Psoas muscle (tissue), 8 donors: ENCODE measurements around the gene FKBP15. TPM values are rescaled to one million over a fixed set of nuclear protein-coding genes. Genes with fewer than 3 reads are reported as not detected.

Experiments used
- ATAC-seq, 4 donors: fragments of 200-7000 bp; cut with Tn5 transposase; one replicate each; pipeline ENCODE4 v1.9.1; 2020; ENCODE audit warnings: moderate library complexity in 3 of 4, mild to moderate bottlenecking in 2 of 4
- DNase-seq, 2 donors: peaks; one replicate each; pipeline ENCODE4 v3.0.0-alpha.2; 2020
- H3K27ac ChIP-seq: fragments of 200-600 bp; one replicate; pipeline ENCODE4 v1.8.0; 2022
- H3K27me3 ChIP-seq, 3 donors: fragments of 200-600 bp in 1 of 3; one replicate each; pipeline versions ENCODE4 v1.6.1 to v1.8.0; 2013 to 2022; ENCODE audit warnings: low read length in 2 of 3, mild to moderate bottlenecking in 2 of 3, moderate library complexity in 1 of 3; ENCODE audit not compliant: insufficient read depth in 3 of 3
- H3K36me3 ChIP-seq, 2 donors: fragments of 200-600 bp in 1 of 2; one replicate each; pipeline versions ENCODE4 v1.6.1 to v1.8.0; 2013 to 2022; ENCODE audit warnings: low read depth in 1 of 2, mild to moderate bottlenecking in 1 of 2, moderate library complexity in 1 of 2; ENCODE audit not compliant: insufficient read depth in 1 of 2
- H3K4me1 ChIP-seq: fragments of 200-600 bp; one replicate; pipeline ENCODE4 v1.8.0; 2022
- H3K4me3 ChIP-seq: fragments of 200-600 bp; one replicate; pipeline ENCODE4 v1.8.0; 2022; ENCODE audit warnings: mild to moderate bottlenecking
- H3K9me3 ChIP-seq: fragments of 200-600 bp; one replicate; pipeline ENCODE4 v1.8.0; 2022
- CTCF ChIP-seq: fragments of 200-600 bp; IDR thresholded peaks from one replicate; pipeline ENCODE4 v1.8.0; 2022; ENCODE audit warnings: antibody characterized with exemption
- WGBS, 3 donors: extraction: QIAGEN DNeasy Blood & Tissue Kit; methylation state at CpG; one replicate each; pipeline versions ENCODE4 v1.1.6 to v1.1.7; 2013; 5-methylcytosine and 5-hydroxymethylcytosine counted together
- intact Hi-C, 2 donors: fragments of 100-400 bp; cut with DNase I; formaldehyde crosslinking; loops; one replicate each; pipeline versions ENCODE4 v1.11.0 to v1.14.2; 2022
- polyA plus RNA-seq, 3 donors: library from polyadenylated mRNA; stranded (reverse); fragments of 200-250 nt; gene quantifications; one replicate each; pipeline ENCODE4 v1.2.3, GENCODE V29; 2013
- total RNA-seq, 4 donors: library from RNA; stranded (reverse); fragmentation: NEBNext Ultra II Directional in 2 of 4; extraction: Animal tissue kit (Norgen Biotek cat#: 25700) in 2 of 4; gene quantifications; one replicate each; pipeline versions ENCODE4 v1.2.1 to v1.2.4, GENCODE V29; 2021 to 2023
- donor health status: healthy with polysubstance abuse.
- donor health status: DM: no; HTN: no; CAD: no; lungs with moderate emphysema.
- donor health status: Bipolar disorder and iron deficiency.
- donor health status: healthy.
- donor health status: DM: yes; HTN: yes; CAD: no.
- donor health status: DM: no; HTN: no; CAD: no.
- donor health status: DM: no; HTN: no; CAD: no.
- donor health status: DM: yes; HTN: yes; CAD: no.

Gene FKBP15
- total and polyA plus RNA-seq, 7 donors = 10.5 to 18.4 (median 15.8) TPM

- H3K36me3 ChIP-seq = peaks cover 2 to 95% of the 10 kb centered on the region in 2 donors
- WGBS, 3 donors = 71 to 87% (median 86%) methylated on average over 4 of the region's 4 CpGs
Measured at GRCh38 chr9:113199683-113200329, 21.3 kb downstream of the FKBP15 start.

GRCh38 chr9:113192455-113192854, 28.6 kb downstream of the FKBP15 start:
- H3K4me1 ChIP-seq = no peaks in the 10 kb centered on the region
- peaks cover under 1 to 92% of the 10 kb centered on the region in 2 donors for H3K36me3 ChIP-seq
- H3K27me3 ChIP-seq = no peaks in the 10 kb centered on the region
- DNase-seq (no peak), ATAC-seq (no peak)
- H3K9me3 ChIP-seq = no peaks in the 10 kb centered on the region
- 42 to 69% (median 59%) methylated on average over 2 of the region's 2 CpGs for whole genome bisulfite sequencing, 3 donors
- no peak overlapping the region for H3K27ac ChIP-seq
- no peak for TF ChIP-seq CTCF
- no peak overlapping the region for H3K4me3 ChIP-seq
- intact Hi-C loops = loop anchor here in 1 of 2 donors (10.0 kb wide), 1 partner anchor 1818 kb away; no protein-coding TSS in a partner anchor

More at GRCh38 chr9:113199683-113200329, 21.3 kb downstream of the FKBP15 start:
- Histone ChIP-seq H3K4me1 (no peaks in the 10 kb centered on the region), H3K4me3 (no peak overlapping the region), H3K9me3 (no peaks in the 10 kb centered on the region), H3K27ac (no peak overlapping the region), H3K27me3 (no peaks in the 10 kb centered on the region)
- intact Hi-C loops = loop anchor here in 1 of 2 donors (10.0 kb wide), 1 partner anchor 1825 kb away; no protein-coding TSS in a partner anchor
- DNase-seq (no peak), ATAC-seq (no peak)
- TF ChIP-seq CTCF = no peak

- intact Hi-C loops = no loop called here
- peak; percentile 28 to 88 (median 79) for ATAC-seq
- Histone ChIP-seq H3K9me3 (no peaks in the 10 kb centered on the region), H3K4me1 (no peaks in the 10 kb centered on the region), H3K4me3 (no peak overlapping the region), H3K36me3 (peaks cover 17 to 100% of the 10 kb centered on the region in 2 donors), H3K27ac (peak overlapping the region; percentile 39), H3K27me3 (no peaks in the 10 kb centered on the region)
- DNase-seq = peak in 1 of 2 donors; percentile 54
- WGBS, 3 donors = 87 to 90% (median 90%) methylated on average over 9 of the region's 9 CpGs
- no peak for TF ChIP-seq CTCF
Measured at GRCh38 chr9:113187929-113188595, 33.0 kb downstream of the FKBP15 start.

GRCh38 chr9:113186137-113186755, 34.8 kb downstream of the FKBP15 start:
- no peaks in the 10 kb centered on the region for H3K9me3 ChIP-seq
- 95 to 98% (median 97%) methylated on average over 7 of the region's 7 CpGs for WGBS, 3 donors
- peaks cover 20 to 100% of the 10 kb centered on the region in 2 donors for H3K36me3 ChIP-seq
- DNase-seq = no peak
- no peak for ATAC-seq
- intact Hi-C loops = no loop called here
- H3K27ac ChIP-seq = no peak overlapping the region
- no peaks in the 10 kb centered on the region for H3K4me1 ChIP-seq
- no peak overlapping the region for H3K4me3 ChIP-seq
- no peaks in the 10 kb centered on the region for H3K27me3 ChIP-seq
- TF ChIP-seq CTCF = no peak
